Naive B cell (primary cell): ENCODE data around the gene OOSP4B. TPM values are rescaled to one million over a fixed set of nuclear protein-coding genes. Genes with fewer than 3 reads are reported as not detected.
"Not testable (repeated sequence)": the region's sequence is repeated elsewhere in the genome, so short reads cannot be mapped to it uniquely, and the experiment has no call there.

Source experiments
- ATAC-seq, 2 donors: fragments of 150-1000 bp; cut with Tn5 transposase; 2 replicates each; pipeline ENCODE4 v1.10.0; 2021; ENCODE audit warnings: low read depth in 2 of 2, mild to moderate bottlenecking in 2 of 2, moderate library complexity in 2 of 2
- DNase-seq: peaks from one replicate; pipeline ENCODE4 v3.0.0; 2022
- H3K27ac Mint-ChIP-seq, 6 donors: one replicate each; pipeline ENCODE4 v1.8.0; 2020 to 2022; ENCODE audit warnings: mild to moderate bottlenecking in 6 of 6, mixed read lengths in 6 of 6, moderate library complexity in 5 of 6, inconsistent platforms in 2 of 6
- H3K27me3 Mint-ChIP-seq, 3 donors: one replicate each; pipeline ENCODE4 v1.8.0; 2021 to 2022; ENCODE audit warnings: mixed read lengths in 3 of 3, mild to moderate bottlenecking in 1 of 3
- H3K36me3 Mint-ChIP-seq, 2 donors: one replicate each; pipeline ENCODE4 v1.8.0; 2020 to 2022; ENCODE audit warnings: mixed read lengths in 2 of 2, inconsistent platforms in 1 of 2, mild to moderate bottlenecking in 1 of 2
- H3K4me1 Mint-ChIP-seq, 3 donors: one replicate each; pipeline ENCODE4 v1.8.0; 2020 to 2022; ENCODE audit warnings: mixed read lengths in 3 of 3, inconsistent platforms in 1 of 3, mild to moderate bottlenecking in 1 of 3, moderate library complexity in 1 of 3
- H3K4me3 Mint-ChIP-seq, 8 donors: one replicate each; pipeline ENCODE4 v1.8.0; 2020 to 2022; ENCODE audit warnings: mild to moderate bottlenecking in 8 of 8, mixed read lengths in 8 of 8, moderate library complexity in 8 of 8, inconsistent platforms in 2 of 8
- H3K9me3 Mint-ChIP-seq, 7 donors: one replicate each; pipeline ENCODE4 v1.8.0; 2020 to 2022; ENCODE audit warnings: mixed read lengths in 7 of 7, mild to moderate bottlenecking in 5 of 7, inconsistent platforms in 2 of 7, moderate library complexity in 1 of 7
- polyA plus RNA-seq, 6 donors: library from polyadenylated mRNA; unstranded; fragments of 300-500 nt; fragmentation: Illumina TruSeq; gene quantifications; one replicate each; pipeline ENCODE4 v1.2.3, GENCODE V29; 2021; ENCODE audit warnings: low read depth in 6 of 6

Gene OOSP4B
- polyA plus RNA-seq, 6 donors from 2014 or later = not detected

- Mint-ChIP-seq H3K36me3 (no peaks in the 10 kb centered on the region), H3K9me3 (peaks cover 0 to 5% (median 0%) of the 10 kb centered on the region in 7 donors), H3K4me3 (no peak overlapping the region), H3K27me3 (peaks cover 0 to 20% (median 5%) of the 10 kb centered on the region in 3 donors), H3K4me1 (no peaks in the 10 kb centered on the region), H3K27ac (no peak overlapping the region)
- no peak for ATAC-seq
- DNase-seq = no peak
Measured at GRCh38 chr11:60018058-60018457, 1.1 kb downstream of the OOSP4B start.

DNA sequence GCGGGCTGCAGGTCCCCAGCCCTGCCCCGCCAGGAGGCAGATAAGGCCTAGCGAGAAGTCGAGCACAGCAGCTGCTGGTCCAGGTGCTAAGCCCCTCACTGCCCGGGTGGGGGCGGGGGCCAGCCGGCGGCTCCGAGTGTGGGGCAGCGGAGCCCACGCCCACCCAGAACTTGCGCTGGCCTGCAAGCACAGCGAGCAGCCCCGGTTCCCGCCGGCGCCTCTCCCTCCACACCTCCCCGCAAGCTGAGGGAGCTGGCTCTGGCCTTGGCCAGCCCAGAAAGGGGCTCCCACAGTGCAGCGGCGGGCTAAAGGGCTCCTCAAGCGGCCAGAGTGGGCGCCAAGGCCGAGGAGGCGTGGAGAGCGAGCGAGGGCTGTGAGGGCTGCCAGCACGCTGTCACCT is 3.4 kb downstream of the OOSP4B start:
- H3K4me1 Mint-ChIP-seq, DNase-seq, H3K9me3 Mint-ChIP-seq, H3K36me3 Mint-ChIP-seq, H3K27ac Mint-ChIP-seq, ATAC-seq, H3K4me3 Mint-ChIP-seq: not testable (repeated sequence)
- peaks cover 0 to 14% (median 5%) of the 10 kb centered on the region in 3 donors for H3K27me3 Mint-ChIP-seq

- H3K4me1 Mint-ChIP-seq = no peaks in the 10 kb centered on the region
- peaks cover 0 to 11% (median 0%) of the 10 kb centered on the region in 3 donors for H3K27me3 Mint-ChIP-seq
- no peak overlapping the region for H3K4me3 Mint-ChIP-seq
- no peak overlapping the region for H3K27ac Mint-ChIP-seq
- no peaks in the 10 kb centered on the region for H3K9me3 Mint-ChIP-seq
- DNase-seq = no peak
- no peaks in the 10 kb centered on the region for H3K36me3 Mint-ChIP-seq
- ATAC-seq = no peak
Measured at GRCh38 chr11:60029015-60029632, 12.1 kb downstream of the OOSP4B start.

GRCh38 chr11:60040109-60040508 is 23.1 kb downstream of the OOSP4B start, which contains the start of gene OOSP2:
Gene OOSP2, plus strand, starts transcription at chr11:60040409. Its CDS starts 51 bp downstream, at chr11:60040460.
- Mint-ChIP-seq H3K9me3 (no peaks in the 10 kb centered on the region), H3K4me1 (no peaks in the 10 kb centered on the region), H3K27me3 (peaks cover 0 to 3% (median 0%) of the 10 kb centered on the region in 3 donors), H3K27ac (no peak within 1 kb of the TSS), H3K4me3 (no peak within 1 kb of the TSS), H3K36me3 (peaks cover 0 to 4% of the 10 kb centered on the region in 2 donors)
- DNase-seq = no peak
- no peak for ATAC-seq

- H3K4me1 Mint-ChIP-seq, ATAC-seq, H3K4me3 Mint-ChIP-seq, H3K36me3 Mint-ChIP-seq, H3K27ac Mint-ChIP-seq, H3K9me3 Mint-ChIP-seq, DNase-seq: not testable (repeated sequence)
- H3K27me3 Mint-ChIP-seq = peaks cover 8 to 10% (median 9%) of the 10 kb centered on the region in 3 donors
Measured at GRCh38 chr11:60050422-60050821, 33.4 kb downstream of the OOSP4B start.

GRCh38 chr11:60050839-60051238 is 33.9 kb downstream of the OOSP4B start:
- not testable (repeated sequence) for DNase-seq, ATAC-seq, H3K27ac Mint-ChIP-seq, H3K27me3 Mint-ChIP-seq, H3K4me1 Mint-ChIP-seq, H3K9me3 Mint-ChIP-seq, H3K4me3 Mint-ChIP-seq, H3K36me3 Mint-ChIP-seq

DNA sequence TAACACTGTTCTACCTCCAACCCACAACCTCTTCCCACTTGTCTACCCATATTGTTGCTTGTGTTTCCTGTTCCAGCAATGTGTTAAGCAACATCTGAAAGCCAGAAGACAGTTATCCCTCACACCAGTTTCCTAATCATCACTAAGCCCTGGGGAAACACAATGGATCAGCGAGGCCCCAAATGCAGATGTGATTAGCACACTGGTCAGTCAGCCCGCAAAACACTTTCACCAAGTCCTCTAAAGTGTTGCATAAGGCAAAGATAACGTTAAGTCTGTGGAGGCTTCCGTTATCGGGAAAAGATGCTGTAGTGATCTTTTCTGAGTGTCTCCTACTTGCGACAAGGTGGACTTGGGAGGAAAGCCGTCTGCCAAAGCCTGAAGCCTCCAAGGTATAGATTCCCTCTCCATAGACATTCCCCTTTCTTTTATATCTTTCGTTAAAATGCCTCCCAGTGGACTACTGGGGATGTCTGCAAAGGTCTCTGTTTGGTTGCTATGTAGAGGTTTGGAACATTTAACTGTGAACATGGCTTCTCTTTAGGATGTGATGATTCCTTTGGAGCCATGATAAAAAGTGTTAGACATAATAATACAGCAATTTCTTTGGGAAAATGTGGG is 39.5 kb downstream of the OOSP4B start, which contains the start of gene MS4A3:
TSS of gene MS4A3 (plus strand) at position 317 of the 621 bp plus-strand sequence. CDS start 4,496 bp downstream, outside the sequence.
- no peak for ATAC-seq
- peaks cover 0 to 9% (median 2%) of the 10 kb centered on the region in 7 donors for H3K9me3 Mint-ChIP-seq
- H3K27ac Mint-ChIP-seq = peak within 1 kb of the TSS in 1 of 6 donors; percentile 3

GRCh38 chr11:60059052-60059451 is 42.1 kb downstream of the OOSP4B start:
- no peak for DNase-seq
- H3K4me3 Mint-ChIP-seq = no peak overlapping the region
- H3K36me3 Mint-ChIP-seq = no peaks in the 10 kb centered on the region
- ATAC-seq = no peak
- H3K9me3 Mint-ChIP-seq = peaks cover 0 to 9% (median 2%) of the 10 kb centered on the region in 7 donors
- no peak overlapping the region for H3K27ac Mint-ChIP-seq
- no peaks in the 10 kb centered on the region for H3K4me1 Mint-ChIP-seq
- H3K27me3 Mint-ChIP-seq = peaks cover 0 to 5% (median 4%) of the 10 kb centered on the region in 3 donors

More for the DNA sequence above, 39.5 kb downstream of the OOSP4B start, which contains the start of gene MS4A3:
- Mint-ChIP-seq H3K36me3 (no peaks in the 10 kb centered on the region), H3K4me3 (no peak within 1 kb of the TSS), H3K4me1 (no peaks in the 10 kb centered on the region), H3K27me3 (peaks cover 0 to 5% (median 4%) of the 10 kb centered on the region in 3 donors)
- DNase-seq = no peak

- Mint-ChIP-seq H3K9me3 (peaks cover 0 to 9% (median 2%) of the 10 kb centered on the region in 7 donors), H3K4me3 (no peak overlapping the region), H3K27me3 (peaks cover 0 to 5% (median 4%) of the 10 kb centered on the region in 3 donors), H3K4me1 (no peaks in the 10 kb centered on the region), H3K27ac (no peak overlapping the region), H3K36me3 (no peaks in the 10 kb centered on the region)
- DNase-seq (no peak), ATAC-seq (no peak)
Measured at GRCh38 chr11:60059521-60060240, 42.7 kb downstream of the OOSP4B start.

DNA sequence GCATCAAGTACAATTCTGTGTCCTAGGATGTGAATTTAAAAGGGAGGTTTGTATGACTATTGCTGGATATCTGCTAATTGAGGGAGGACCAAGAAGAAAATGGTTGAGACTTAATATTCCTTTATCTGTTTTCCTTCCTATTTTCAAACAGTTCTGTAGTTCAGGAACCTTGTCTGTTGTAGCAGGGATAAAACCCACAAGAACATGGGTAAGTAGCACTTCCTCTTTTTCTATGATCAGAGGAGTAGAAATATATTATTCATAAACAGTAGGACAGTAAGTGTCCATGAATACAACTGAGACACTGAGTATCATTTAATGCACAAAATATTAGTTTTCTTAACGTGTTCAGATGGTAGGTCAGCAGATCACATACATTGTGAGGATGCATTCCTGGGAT is 47.1 kb downstream of the OOSP4B start:
- DNase-seq = peak; percentile 11
- Mint-ChIP-seq H3K9me3 (peaks cover 0 to 9% (median 0%) of the 10 kb centered on the region in 7 donors), H3K27ac (no peak overlapping the region), H3K27me3 (no peaks in the 10 kb centered on the region), H3K4me3 (no peak overlapping the region), H3K36me3 (no peaks in the 10 kb centered on the region), H3K4me1 (no peaks in the 10 kb centered on the region)
- peak; percentile 36 to 74 for ATAC-seq

- no peaks in the 10 kb centered on the region for H3K4me1 Mint-ChIP-seq
- peaks cover 0 to 6% (median 0%) of the 10 kb centered on the region in 3 donors for H3K27me3 Mint-ChIP-seq
- no peak for ATAC-seq
- H3K4me3 Mint-ChIP-seq = no peak overlapping the region
- H3K27ac Mint-ChIP-seq = no peak overlapping the region
- H3K36me3 Mint-ChIP-seq = no peaks in the 10 kb centered on the region
- no peaks in the 10 kb centered on the region for H3K9me3 Mint-ChIP-seq
- no peak for DNase-seq
Measured at GRCh38 chr11:60065801-60066200, 48.8 kb downstream of the OOSP4B start.

DNA sequence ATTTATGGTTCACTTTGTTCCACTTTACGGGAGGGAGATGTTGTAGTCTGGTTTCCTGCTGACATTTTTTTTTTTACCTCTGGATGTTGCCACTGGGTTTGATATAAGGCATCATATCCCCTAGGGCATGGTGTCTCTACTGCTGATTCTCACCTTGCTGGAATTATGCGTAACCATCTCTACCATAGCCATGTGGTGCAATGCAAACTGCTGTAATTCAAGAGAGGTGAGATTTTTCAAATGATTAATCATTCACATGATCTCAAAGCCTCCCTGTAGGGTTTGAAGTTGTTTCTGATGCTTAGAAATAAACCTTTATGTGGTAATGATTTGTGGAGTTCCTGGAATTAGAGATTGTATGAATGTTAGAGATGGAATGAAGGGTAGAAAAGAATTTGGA is 52.5 kb downstream of the OOSP4B start:
- Mint-ChIP-seq H3K36me3 (no peaks in the 10 kb centered on the region), H3K4me3 (no peak overlapping the region), H3K4me1 (no peaks in the 10 kb centered on the region), H3K27me3 (peaks cover 5 to 19% (median 5%) of the 10 kb centered on the region in 3 donors), H3K27ac (no peak overlapping the region), H3K9me3 (no peaks in the 10 kb centered on the region)
- DNase-seq (no peak), ATAC-seq (no peak)

DNA sequence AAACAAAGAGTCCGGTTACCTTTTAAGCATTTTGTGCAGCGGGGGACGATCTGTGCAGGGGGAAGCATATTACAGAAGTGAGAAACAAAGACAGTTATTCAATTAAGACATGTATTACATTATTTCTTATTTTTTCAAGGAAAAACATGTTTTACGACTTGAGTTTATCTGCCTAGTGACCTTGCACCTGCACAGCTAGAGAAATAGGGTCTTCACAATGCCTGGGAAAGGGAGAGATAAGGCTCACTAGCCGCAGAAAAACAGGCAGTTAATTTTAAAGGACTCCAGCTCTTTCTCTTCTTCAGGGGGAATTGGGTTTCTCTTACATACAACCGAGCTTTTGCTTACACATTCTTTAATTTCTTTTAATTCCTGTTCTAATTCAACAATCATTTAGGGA is 54.7 kb downstream of the OOSP4B start:
- H3K4me3 Mint-ChIP-seq, H3K4me1 Mint-ChIP-seq, ATAC-seq, H3K27ac Mint-ChIP-seq, H3K36me3 Mint-ChIP-seq, DNase-seq, H3K9me3 Mint-ChIP-seq: not testable (repeated sequence)
- peaks cover 5 to 19% (median 10%) of the 10 kb centered on the region in 3 donors for H3K27me3 Mint-ChIP-seq
